Measurements from ENCODE around the gene MFGE8. TPM values are rescaled to one million over a fixed set of nuclear protein-coding genes. Genes with fewer than 3 reads are reported as not detected.
"Not testable (repeated sequence)": the region's sequence is repeated elsewhere in the genome, so short reads cannot be mapped to it uniquely, and the experiment has no call there.

MFGE8 gene
- polyA plus RNA-seq, 2 of the 4 experiments (the other 2 are of a cell fraction) = 206 to 403 TPM

- ChIA-PET POLR2A (no interaction called here), CTCF (interaction anchor here (1.0 to 1.6 kb wide), 2 partner anchors 71 to 85 kb away, joined by 3 to 4 read pairs; no protein-coding TSS in a partner anchor)
- no peak overlapping the region for H3K27ac ChIP-seq
- 65% methylated on average over 3 of the region's 4 CpGs for WGBS (ENCODE audit: missing lambda C conversion rate)
- H3K4me3 ChIP-seq = no peak overlapping the region
- peak in 1 of 2 experiments; percentile 51; a peak in 2 of 6 replicates for ATAC-seq
- no peak for TF ChIP-seq NFE2L2 (conservative IDR thresholded peaks at IDR 0.05; ENCODE audit: low read length)
- TF ChIP-seq FOXS1 (CRISPR knock-in tag; IDR thresholded peaks at IDR 0.05) = no peak
- no peak for TF ChIP-seq SMC3 (IDR thresholded peaks at IDR 0.05)
- no peak for TF ChIP-seq JUN (IDR thresholded peaks at IDR 0.05)
- no peak for TF ChIP-seq EP300 (IDR thresholded peaks at IDR 0.05)
- no peak for TF ChIP-seq REST (IDR thresholded peaks at IDR 0.05)
- DNase-seq (ENCODE audit: low read depth in 1 of 2, low spot score in 1 of 2) = no peak
- FAIRE-seq = no peak
- no peaks in the 10 kb centered on the region for H3K9me3 ChIP-seq
- peaks cover 21% of the 10 kb centered on the region for H3K4me1 ChIP-seq
- no peak overlapping the region for H3K4me2 ChIP-seq
Measured at GRCh38 chr15:88932271-88932874, 19.2 kb upstream of the MFGE8 start.

- DNase-seq (ENCODE audit: low read depth in 1 of 2, low spot score in 1 of 2) (no peak), FAIRE-seq (peak; percentile 70), ATAC-seq (peak in 1 of 2 experiments; percentile 60; a peak in 2 of 6 replicates)
- Histone ChIP-seq H3K4me1 (peaks cover 21% of the 10 kb centered on the region), H3K4me3 (no peak overlapping the region), H3K4me2 (no peak overlapping the region), H3K27ac (peak overlapping the region in 1 of 2 experiments; percentile 27; a peak in 1 of 6 replicates), H3K9me3 (no peaks in the 10 kb centered on the region)
- 80% methylated on average over 2 of the region's 2 CpGs for WGBS (ENCODE audit: missing lambda C conversion rate)
- CTCF ChIA-PET = interaction anchor here (0.8 to 2.3 kb wide), 2 partner anchors 26 to 39 kb away, joined by 3 to 6 read pairs; no protein-coding TSS in a partner anchor
- no peak for TF ChIP-seq NR3C1 (IDR thresholded peaks at IDR 0.05)
- TF ChIP-seq MAFK (IDR thresholded peaks at IDR 0.05; ENCODE audit: partially characterized antibody) = peak; percentile 14
- POLR2A ChIA-PET = interaction anchor here (1.4 kb wide), 1 partner anchor 18 kb away, joined by 3 read pairs; no protein-coding TSS in a partner anchor
Measured at GRCh38 chr15:88930579-88930978, 17.4 kb upstream of the MFGE8 start.

- CTCF ChIA-PET = interaction anchor here (0.6 to 2.3 kb wide), 4 partner anchors 12 to 88 kb away, joined by 3 to 6 read pairs (median 3); no protein-coding TSS in a partner anchor
- POLR2A ChIA-PET; FAIRE-seq; DNase-seq (ENCODE audit: low read depth in 1 of 2, low spot score in 1 of 2); ATAC-seq; H3K9me3 ChIP-seq; H3K4me3 ChIP-seq: not testable (repeated sequence)
- H3K4me1 ChIP-seq = peaks cover 21% of the 10 kb centered on the region
- H3K4me2 ChIP-seq = peak overlapping the region; percentile 5; the same call in 1 of the 3 replicates
- H3K27ac ChIP-seq = peak overlapping the region in 1 of 2 experiments; percentile 9; a peak in 1 of 6 replicates
- WGBS (ENCODE audit: missing lambda C conversion rate) = 74% methylated on average over 3 of the region's 3 CpGs
Measured at GRCh38 chr15:88929358-88930098, 16.3 kb upstream of the MFGE8 start.

- FAIRE-seq; H3K27ac ChIP-seq; DNase-seq (ENCODE audit: low read depth in 1 of 2, low spot score in 1 of 2); H3K9me3 ChIP-seq; H3K4me3 ChIP-seq; H3K4me2 ChIP-seq; ATAC-seq: not testable (repeated sequence)
- CTCF ChIA-PET = interaction anchor here (0.8 kb wide), 1 partner anchor 23 kb away, joined by 3 read pairs; no protein-coding TSS in a partner anchor
- POLR2A ChIA-PET = interaction anchor here (1.0 kb wide), 1 partner anchor 15 kb away, joined by 3 read pairs; the partner anchor contains the start of gene MFGE8
- peaks cover 21% of the 10 kb centered on the region for H3K4me1 ChIP-seq
Measured at GRCh38 chr15:88928192-88928591, 15.0 kb upstream of the MFGE8 start.

GRCh38 chr15:88925648-88926047 is 12.5 kb upstream of the MFGE8 start:
- not testable (repeated sequence) for FAIRE-seq

More at GRCh38 chr15:88925648-88926047, 12.5 kb upstream of the MFGE8 start:
- CTCF ChIA-PET = interaction anchor here (0.7 to 2.0 kb wide), 8 partner anchors 10 to 92 kb away, joined by 3 to 13 read pairs (median 3); no protein-coding TSS in a partner anchor
- H3K27ac ChIP-seq; ATAC-seq; H3K9me3 ChIP-seq; H3K4me2 ChIP-seq; H3K4me3 ChIP-seq; POLR2A ChIA-PET; DNase-seq (ENCODE audit: low read depth in 1 of 2, low spot score in 1 of 2): not testable (repeated sequence)
- peaks cover 25% of the 10 kb centered on the region for H3K4me1 ChIP-seq
- 81% methylated on average over 2 of the region's 2 CpGs for WGBS (ENCODE audit: missing lambda C conversion rate)

Measured in A549 (cell line).